ENCODE data around the gene MAGI1.

DNA sequence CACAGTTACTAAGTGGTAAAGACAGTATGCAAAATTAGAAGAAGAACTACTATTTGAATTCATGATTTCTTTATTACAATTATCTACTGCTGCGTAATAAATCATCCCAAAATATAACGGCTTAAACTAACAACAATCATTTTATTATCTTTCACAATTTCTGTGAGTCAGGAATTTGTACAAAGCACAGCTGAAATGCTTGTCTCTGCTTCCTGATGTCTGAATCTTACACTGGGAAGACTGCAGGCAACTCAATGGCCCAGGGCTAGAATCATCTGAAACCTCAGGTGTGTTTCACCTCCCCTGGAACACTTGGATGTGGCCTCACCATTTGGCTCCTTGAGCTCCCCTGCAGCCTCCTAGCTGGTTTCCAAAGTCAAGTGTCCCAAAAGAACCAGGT, 145.1 kb downstream of the MAGI1 start:
- TF ChIP-seq, protein P1, sequence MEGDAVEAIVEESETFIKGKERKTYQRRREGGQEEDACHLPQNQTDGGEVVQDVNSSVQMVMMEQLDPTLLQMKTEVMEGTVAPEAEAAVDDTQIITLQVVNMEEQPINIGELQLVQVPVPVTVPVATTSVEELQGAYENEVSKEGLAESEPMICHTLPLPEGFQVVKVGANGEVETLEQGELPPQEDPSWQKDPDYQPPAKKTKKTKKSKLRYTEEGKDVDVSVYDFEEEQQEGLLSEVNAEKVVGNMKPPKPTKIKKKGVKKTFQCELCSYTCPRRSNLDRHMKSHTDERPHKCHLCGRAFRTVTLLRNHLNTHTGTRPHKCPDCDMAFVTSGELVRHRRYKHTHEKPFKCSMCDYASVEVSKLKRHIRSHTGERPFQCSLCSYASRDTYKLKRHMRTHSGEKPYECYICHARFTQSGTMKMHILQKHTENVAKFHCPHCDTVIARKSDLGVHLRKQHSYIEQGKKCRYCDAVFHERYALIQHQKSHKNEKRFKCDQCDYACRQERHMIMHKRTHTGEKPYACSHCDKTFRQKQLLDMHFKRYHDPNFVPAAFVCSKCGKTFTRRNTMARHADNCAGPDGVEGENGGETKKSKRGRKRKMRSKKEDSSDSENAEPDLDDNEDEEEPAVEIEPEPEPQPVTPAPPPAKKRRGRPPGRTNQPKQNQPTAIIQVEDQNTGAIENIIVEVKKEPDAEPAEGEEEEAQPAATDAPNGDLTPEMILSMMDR (IDR thresholded peaks at IDR 0.05 in 8 of 11, conservative IDR thresholded peaks at IDR 0.05 in 3 of 11), result no peak
- TF ChIP-seq POLR2AphosphoS5 (IDR thresholded peaks at IDR 0.05) (no peak), POLR2A (IDR thresholded peaks at IDR 0.05) (no peak)
